GM12872 (cell line): ENCODE measurements around the gene ARHGEF10L.

Source experiments
- CTCF ChIP-seq: IDR thresholded peaks from 3 replicates; pipeline ENCODE4 v1.5.1; 2011; ENCODE audit warnings: low read depth, mild to moderate bottlenecking, low read length, moderate library complexity; ENCODE audit not compliant: insufficient read depth

ARHGEF10L gene

GRCh38 chr1:17525996-17526686 lies 13.4 kb upstream of the ARHGEF10L start:
- TF ChIP-seq CTCF = no peak

- TF ChIP-seq CTCF = no peak
Measured at GRCh38 chr1:17527036-17527914, 12.2 kb upstream of the ARHGEF10L start.

GRCh38 chr1:17529381-17529780 lies 10.1 kb upstream of the ARHGEF10L start:
- TF ChIP-seq CTCF = no peak

- no peak for TF ChIP-seq CTCF
Measured at GRCh38 chr1:17531343-17531681, 8.2 kb upstream of the ARHGEF10L start.

- no peak for TF ChIP-seq CTCF
Measured at GRCh38 chr1:17531682-17532487, 7.6 kb upstream of the ARHGEF10L start.

GRCh38 chr1:17533201-17533600 lies 6.3 kb upstream of the ARHGEF10L start:
- no peak for TF ChIP-seq CTCF

GRCh38 chr1:17535300-17535936 lies 4.1 kb upstream of the ARHGEF10L start:
- TF ChIP-seq CTCF = no peak
